B cell (primary cell): ENCODE data around the gene STMN3. TPM values are rescaled to one million over a fixed set of nuclear protein-coding genes. Genes with fewer than 3 reads are reported as not detected.

Experiments used
- ATAC-seq: fragments of 200-7000 bp; cut with Tn5 transposase; one replicate; pipeline ENCODE4 v1.10.0; 2021; ENCODE audit warnings: low read depth, mild to moderate bottlenecking, moderate number of reproducible peaks, moderate library complexity
- CTCF ChIA-PET: fragments of 350-600 bp; sonication (Branson Sonifier 250); formaldehyde crosslinking; loops from one replicate; lab custom pipeline; 2021; ENCODE audit warnings: antibody characterized with exemption, inconsistent platforms; lab: Charles Lee
- POLR2A ChIA-PET: fragments of 350-600 bp; sonication (Branson Sonifier 250); formaldehyde crosslinking; loops from one replicate; lab custom pipeline; 2021; ENCODE audit warnings: antibody characterized with exemption; lab: Charles Lee
- DNase-seq: peaks from one replicate; pipeline ENCODE4 v3.0.0; 2013
- H2AFZ ChIP-seq: 2 replicates; pipeline ENCODE4 v1.6.1; 2012; ENCODE audit warnings: mild to moderate bottlenecking, low read depth, low read length; ENCODE audit not compliant: insufficient read depth, poor library complexity, severe bottlenecking
- H3K27ac ChIP-seq, 2 donors: 1 replicate in 1 of 2; 2 replicates in 1 of 2; pipeline ENCODE4 v1.5.1; 2012 to 2013; ENCODE audit warnings: low read length in 2 of 2, mild to moderate bottlenecking in 2 of 2, moderate library complexity in 1 of 2
- H3K27me3 ChIP-seq, 4 experiments: fragments of 200-600 bp in 1 of 4; sonication (generic) in 1 of 4; replicated peaks in 1 of 4; 1 replicate in 2 of 4; 2 replicates in 2 of 4; pipeline versions ENCODE4 v1.6.1 to v1.7.0; 2013 to 2016; ENCODE audit warnings: low read length in 3 of 4, mild to moderate bottlenecking in 2 of 4, mixed read lengths in 1 of 4, moderate library complexity in 1 of 4; ENCODE audit not compliant: insufficient read depth in 4 of 4, control insufficient read depth in 3 of 4; ENCODE audit errors: control extremely low read depth in 1 of 4
- H3K36me3 ChIP-seq, 2 experiments: replicated peaks in 1 of 2; 1 replicate in 1 of 2; 2 replicates in 1 of 2; pipeline versions ENCODE4 v1.6.1 to v1.7.1; 2013; ENCODE audit warnings: low read length in 1 of 2; ENCODE audit not compliant: insufficient read depth in 2 of 2, control insufficient read depth in 1 of 2; ENCODE audit errors: control extremely low read depth in 1 of 2, extremely low read depth in 1 of 2
- H3K4me1 ChIP-seq, 2 donors: fragments of 200-600 bp in 1 of 2; sonication (generic) in 1 of 2; 1 replicate in 1 of 2; 2 replicates in 1 of 2; pipeline versions ENCODE4 v1.5.1 to v1.6.1; 2013 to 2017; ENCODE audit warnings: low read length in 2 of 2; ENCODE audit not compliant: control insufficient read depth in 2 of 2, insufficient read depth in 2 of 2
- H3K4me2 ChIP-seq: replicated peaks from 2 replicates; pipeline ENCODE3; 2012; ENCODE audit warnings: mild to moderate bottlenecking, low read depth, low read length; ENCODE audit not compliant: poor library complexity, severe bottlenecking
- H3K4me3 ChIP-seq, 5 experiments: fragments of 200-600 bp in 1 of 5; sonication (generic) in 1 of 5; 1 replicate in 3 of 5; 2 replicates in 2 of 5; pipeline versions ENCODE4 v1.5.1 to v1.7.0; 2011 to 2016; ENCODE audit warnings: low read length in 4 of 5, mild to moderate bottlenecking in 4 of 5, low read depth in 2 of 5, control low read depth in 1 of 5, moderate library complexity in 1 of 5; ENCODE audit not compliant: insufficient read depth in 1 of 5; ENCODE audit errors: control extremely low read depth in 1 of 5, extremely low read depth in 1 of 5
- H3K79me2 ChIP-seq: fragments of 200-600 bp; sonication (generic); one replicate; pipeline ENCODE4 v1.6.0; 2016; ENCODE audit warnings: low read length; ENCODE audit not compliant: control insufficient read depth, insufficient read depth
- H3K9ac ChIP-seq: fragments of 200-600 bp; sonication (generic); 2 replicates; pipeline ENCODE4 v1.6.1; 2017; ENCODE audit warnings: mild to moderate bottlenecking, low read length, moderate library complexity
- H3K9me3 ChIP-seq, 3 donors: one replicate each; pipeline versions ENCODE4 v1.6.1 to v1.7.1; 2013; ENCODE audit warnings: low read length in 2 of 3; ENCODE audit not compliant: control insufficient read depth in 2 of 3, insufficient read depth in 1 of 3; ENCODE audit errors: control extremely low read depth in 1 of 3
- H4K20me1 ChIP-seq: 2 replicates; pipeline ENCODE4 v1.6.0; 2012; ENCODE audit warnings: mild to moderate bottlenecking, low read length; ENCODE audit not compliant: insufficient read depth, control insufficient read depth, poor library complexity, severe bottlenecking
- H3K27ac Mint-ChIP-seq: one replicate; pipeline ENCODE4 v1.8.0; 2021; ENCODE audit warnings: mixed read lengths
- H3K27me3 Mint-ChIP-seq: one replicate; pipeline ENCODE4 v1.8.0; 2021; ENCODE audit warnings: mixed read lengths
- H3K4me1 Mint-ChIP-seq: one replicate; pipeline ENCODE4 v1.8.0; 2021; ENCODE audit warnings: mixed read lengths
- H3K4me3 Mint-ChIP-seq: one replicate; pipeline ENCODE4 v1.8.0; 2021; ENCODE audit warnings: mixed read lengths
- H3K9me3 Mint-ChIP-seq: one replicate; pipeline ENCODE4 v1.8.0; 2022; ENCODE audit warnings: mixed read lengths; ENCODE audit not compliant: insufficient read depth
- EZH2 ChIP-seq: IDR thresholded peaks from 2 replicates; pipeline ENCODE4 v1.6.1; 2012; ENCODE audit warnings: borderline replicate concordance, low read depth, mild to moderate bottlenecking, moderate library complexity, low read length; ENCODE audit not compliant: insufficient read depth, poor library complexity, severe bottlenecking
- WGBS: methylation state at CpG from one replicate; pipeline ENCODE4 v1.1.5; 2013; ENCODE audit warnings: missing lambda C conversion rate; ENCODE audit not compliant: insufficient coverage; 5-methylcytosine and 5-hydroxymethylcytosine counted together
- intact Hi-C: fragments of 100-400 bp; cut with micrococcal nuclease; formaldehyde crosslinking; loops from one replicate; pipeline ENCODE4 v1.10.0; 2022
- polyA plus RNA-seq: library from polyadenylated mRNA; depleted of rRNA; stranded (reverse); fragments of >200 nt; gene quantifications from 2 replicates; pipeline ENCODE4 v1.2.3, GENCODE V29; 2012
- total RNA-seq, 2 donors: library from RNA; stranded (reverse); fragments of 120-200 nt in 1 of 2; gene quantifications; 1 replicate in 1 of 2; 2 replicates in 1 of 2; pipeline versions ENCODE4 v1.2.3 to v1.2.4, GENCODE V29; 2013 to 2022
- TF ChIP-seq, protein P1 (sequence below): fragments of 200-600 bp; IDR thresholded peaks from one replicate; pipeline ENCODE4 v1.8.0; 2022; ENCODE audit warnings: antibody characterized with exemption, mild to moderate bottlenecking

The STMN3 gene
- total and polyA plus RNA-seq, 2 donors (not counting 1 experiment from before 2014, with no cell fraction given), result 35.0 to 59.4 TPM

GRCh38 chr20:63659370-63659769 lies 6.1 kb upstream of the STMN3 start:
- intact Hi-C loops, result loop anchor here (2.0 to 5.0 kb wide), 2 partner anchors 77 to 403 kb away; partner anchors contain the start of genes LIME1 and TCEA2
- no peak overlapping the region for H2AFZ ChIP-seq
- ChIA-PET POLR2A (interaction anchor here (1.6 kb wide), 1 partner anchor 321 kb away, joined by 4 read pairs; the partner anchor contains the start of gene PRPF6), CTCF (interaction anchor here (2.4 kb wide), 1 partner anchor 121 kb away, joined by 17 read pairs; the partner anchor contains the start of gene PTK6)
- peak overlapping the region; percentile 95 for H3K4me2 ChIP-seq
- H3K4me1 Mint-ChIP-seq, result peaks cover 16% of the 10 kb centered on the region
- peak overlapping the region; percentile 98 for H3K4me3 Mint-ChIP-seq
- H3K9ac ChIP-seq, result no peak overlapping the region
- peaks cover 11% of the 10 kb centered on the region for H3K79me2 ChIP-seq
- no peak overlapping the region for H3K27ac ChIP-seq
- no peak for ATAC-seq
- H3K36me3 ChIP-seq, result peaks cover 0 to 15% of the 10 kb centered on the region in 2 experiments
- no peaks in the 10 kb centered on the region for H3K27me3 Mint-ChIP-seq
- H3K27ac Mint-ChIP-seq, result no peak overlapping the region
- H3K9me3 Mint-ChIP-seq, result no peaks in the 10 kb centered on the region
- peaks cover 0 to under 1% (median 0%) of the 10 kb centered on the region in 3 donors for H3K9me3 ChIP-seq
- DNase-seq, result no peak
- WGBS, result 78% methylated on average over 8 of the region's 13 CpGs
- no peaks in the 10 kb centered on the region for H4K20me1 ChIP-seq
- no peak for TF ChIP-seq EZH2
- TF ChIP-seq, protein P1, sequence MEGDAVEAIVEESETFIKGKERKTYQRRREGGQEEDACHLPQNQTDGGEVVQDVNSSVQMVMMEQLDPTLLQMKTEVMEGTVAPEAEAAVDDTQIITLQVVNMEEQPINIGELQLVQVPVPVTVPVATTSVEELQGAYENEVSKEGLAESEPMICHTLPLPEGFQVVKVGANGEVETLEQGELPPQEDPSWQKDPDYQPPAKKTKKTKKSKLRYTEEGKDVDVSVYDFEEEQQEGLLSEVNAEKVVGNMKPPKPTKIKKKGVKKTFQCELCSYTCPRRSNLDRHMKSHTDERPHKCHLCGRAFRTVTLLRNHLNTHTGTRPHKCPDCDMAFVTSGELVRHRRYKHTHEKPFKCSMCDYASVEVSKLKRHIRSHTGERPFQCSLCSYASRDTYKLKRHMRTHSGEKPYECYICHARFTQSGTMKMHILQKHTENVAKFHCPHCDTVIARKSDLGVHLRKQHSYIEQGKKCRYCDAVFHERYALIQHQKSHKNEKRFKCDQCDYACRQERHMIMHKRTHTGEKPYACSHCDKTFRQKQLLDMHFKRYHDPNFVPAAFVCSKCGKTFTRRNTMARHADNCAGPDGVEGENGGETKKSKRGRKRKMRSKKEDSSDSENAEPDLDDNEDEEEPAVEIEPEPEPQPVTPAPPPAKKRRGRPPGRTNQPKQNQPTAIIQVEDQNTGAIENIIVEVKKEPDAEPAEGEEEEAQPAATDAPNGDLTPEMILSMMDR, result no peak
- peaks cover 12 to 25% of the 10 kb centered on the region in 2 donors for H3K4me1 ChIP-seq
- H3K27me3 ChIP-seq, result peaks cover 0 to 19% (median 6%) of the 10 kb centered on the region in 4 experiments
- no peak overlapping the region for H3K4me3 ChIP-seq

GRCh38 chr20:63658749-63659187 lies 5.5 kb upstream of the STMN3 start:
- no peak for TF ChIP-seq EZH2
- TF ChIP-seq, protein P1, result no peak
- CTCF ChIA-PET, result interaction anchor here (1.0 to 2.4 kb wide), 9 partner anchors 17 to 315 kb away, joined by 3 to 17 read pairs (median 3); partner anchors contain the start of genes ARFRP1, GMEB2, PTK6 and ZGPAT

More at GRCh38 chr20:63658749-63659187, 5.5 kb upstream of the STMN3 start:
- DNase-seq, result no peak
- H3K9me3 ChIP-seq, result peaks cover 0 to 4% (median 0%) of the 10 kb centered on the region in 3 donors
- no peaks in the 10 kb centered on the region for H3K27me3 Mint-ChIP-seq
- POLR2A ChIA-PET, result interaction anchor here (0.6 to 2.1 kb wide), 12 partner anchors 15 to 419 kb away, joined by 3 to 19 read pairs (median 4); partner anchors contain the start of genes ARFRP1, GMEB2, PRPF6 and PTK6
- H3K9me3 Mint-ChIP-seq, result no peaks in the 10 kb centered on the region
- 4% methylated on average over 25 of the region's 25 CpGs for WGBS
- intact Hi-C loops, result loop anchor here (1.0 to 5.0 kb wide), 8 partner anchors 16 to 404 kb away; partner anchors contain the start of genes ARFRP1, GMEB2, LIME1 and PPDPF
- peaks cover 0 to 25% (median 8%) of the 10 kb centered on the region in 4 experiments for H3K27me3 ChIP-seq
- peak overlapping the region; percentile 96 for H3K27ac Mint-ChIP-seq
- H3K4me3 Mint-ChIP-seq, result peak overlapping the region; percentile 98
- H3K27ac ChIP-seq, result peak overlapping the region in 1 of 2 donors; percentile 47
- H3K4me1 ChIP-seq, result peaks cover 17 to 31% of the 10 kb centered on the region in 2 donors
- H3K4me2 ChIP-seq, result peak overlapping the region; percentile 95
- peak overlapping the region; percentile 81 for H3K9ac ChIP-seq
- peak overlapping the region; percentile 100 for H2AFZ ChIP-seq
- ATAC-seq, result no peak
- peaks cover 0 to 15% of the 10 kb centered on the region in 2 experiments for H3K36me3 ChIP-seq
- peak overlapping the region; percentile 51 to 94 (median 84) for H3K4me3 ChIP-seq
- H4K20me1 ChIP-seq, result no peaks in the 10 kb centered on the region
- peaks cover 10% of the 10 kb centered on the region for H3K79me2 ChIP-seq
- peaks cover 20% of the 10 kb centered on the region for H3K4me1 Mint-ChIP-seq
